Activated CD4-positive, alpha-beta T cell treated with anti-CD3 and anti-CD28 coated beads, Interleukin-2, amount 50 U/mL, for 24 hours (primary cell): Measurements from ENCODE around the gene NF1.
A peak's percentile ranks its signal among the peaks of the same experiment; 100 is the strongest.
"Not testable (repeated sequence)": the region's sequence is repeated elsewhere in the genome, so short reads cannot be mapped to it uniquely, and the experiment has no call there.

ENCODE experiments used
- DNase-seq, 2 donors: peaks; one replicate each; pipeline ENCODE4 v3.0.0-alpha.2; 2020; ENCODE audit warnings: low read depth in 1 of 2, low spot score in 1 of 2

Gene NF1

GRCh38 chr17:31321481-31321880 is 226.7 kb downstream of the NF1 start, which contains the start of gene EVI2A:
TSS of gene EVI2A (minus strand) at chr17:31321622. CDS start at chr17:31319013, 2,609 bp downstream.
- peak; percentile 29 to 82 for DNase-seq

- DNase-seq: no peak
These were observed 227.2 kb downstream of the NF1 start for GRCh38 chr17:31321966-31322365.

- no peak for DNase-seq
These were observed 228.8 kb downstream of the NF1 start for GRCh38 chr17:31323551-31323950.

DNA sequence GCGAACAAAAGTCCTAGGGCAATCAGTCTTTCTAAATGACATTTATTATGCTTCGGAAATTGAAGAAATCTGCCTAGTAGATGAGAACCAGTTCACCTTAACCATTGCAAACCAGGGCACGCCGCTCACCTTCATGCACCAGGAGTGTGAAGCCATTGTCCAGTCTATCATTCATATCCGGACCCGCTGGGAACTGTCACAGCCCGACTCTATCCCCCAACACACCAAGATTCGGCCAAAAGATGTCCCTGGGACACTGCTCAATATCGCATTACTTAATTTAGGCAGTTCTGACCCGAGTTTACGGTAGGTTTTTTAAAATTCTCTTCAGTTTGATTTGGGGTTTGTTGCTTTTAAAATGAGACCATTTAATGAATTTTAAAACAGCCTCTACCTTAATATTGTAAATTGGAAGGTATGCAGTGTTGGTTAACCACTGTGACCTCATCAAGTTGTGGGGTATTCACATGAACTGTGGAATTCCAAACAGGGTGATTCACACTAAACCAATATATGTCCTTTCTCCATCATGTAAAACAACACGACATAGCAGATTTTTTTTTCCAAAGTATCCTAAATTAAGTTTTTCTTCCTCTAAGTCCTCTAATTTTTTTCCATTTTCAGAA is 232.9 kb downstream of the NF1 start:
- no peak for DNase-seq

DNA sequence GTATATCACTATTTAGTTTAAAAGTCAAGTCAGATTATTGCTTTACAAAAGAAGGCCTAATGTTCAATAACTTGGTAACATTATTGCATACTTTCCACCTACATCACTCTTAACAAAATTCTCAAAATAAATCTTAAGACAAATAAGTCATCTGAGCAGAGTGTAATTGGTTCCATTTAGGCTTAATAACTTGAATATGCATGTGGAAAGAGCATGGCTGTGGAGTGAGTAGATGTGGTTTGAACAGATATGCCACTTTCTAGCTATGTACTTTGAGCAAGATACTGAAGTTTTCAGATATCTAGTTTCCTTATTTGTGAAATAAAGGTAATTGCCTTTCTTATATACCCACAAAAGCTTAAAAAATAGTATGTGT is 233.4 kb downstream of the NF1 start:
- no peak for DNase-seq

DNA sequence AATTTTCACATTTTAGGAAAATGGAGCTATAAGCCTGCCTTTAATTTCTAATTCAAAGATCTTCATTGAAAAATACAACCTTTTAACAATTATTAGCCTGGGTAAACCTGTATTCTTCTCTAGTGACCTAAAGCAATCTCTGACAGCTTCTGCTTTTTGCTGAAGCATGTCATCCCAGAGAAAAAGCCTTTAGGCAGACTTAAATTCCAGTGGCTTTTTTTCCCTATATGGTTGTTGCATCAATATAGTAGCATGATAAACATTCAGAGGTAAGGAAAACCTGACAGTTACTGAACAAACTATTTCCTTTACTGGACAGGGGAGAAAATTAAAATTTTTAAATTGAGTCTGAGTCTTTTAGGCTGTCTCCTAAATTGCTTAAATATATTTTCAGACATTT is 234.4 kb downstream of the NF1 start:
- DNase-seq: no peak

- no peak for DNase-seq
These were observed 245.3 kb downstream of the NF1 start for GRCh38 chr17:31339906-31340661.

DNA sequence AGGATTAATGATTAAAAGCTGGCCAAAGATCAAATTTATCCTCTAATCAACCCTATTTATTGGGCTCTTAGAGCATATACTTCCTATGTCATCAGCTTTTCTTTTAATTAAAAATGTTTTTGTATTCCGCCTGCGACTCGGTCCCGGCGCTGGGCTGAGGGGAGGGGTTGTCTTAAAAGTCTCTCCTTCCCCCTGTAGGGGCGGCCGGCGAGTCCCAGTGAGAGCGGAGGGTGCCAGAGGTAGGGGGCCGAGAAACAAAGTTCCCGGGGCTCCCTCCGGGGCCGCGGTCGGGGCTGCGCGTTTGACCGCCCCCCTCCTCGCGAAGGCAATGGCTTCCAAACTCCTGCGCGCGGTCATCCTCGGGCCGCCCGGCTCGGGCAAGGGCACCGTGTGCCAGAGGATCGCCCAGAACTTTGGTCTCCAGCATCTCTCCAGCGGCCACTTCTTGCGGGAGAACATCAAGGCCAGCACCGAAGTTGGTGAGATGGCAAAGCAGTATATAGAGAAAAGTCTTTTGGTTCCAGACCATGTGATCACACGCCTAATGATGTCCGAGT is 250.5 kb downstream of the NF1 start:
- DNase-seq: not testable (repeated sequence)

GRCh38 chr17:31349454-31349853 is 254.7 kb downstream of the NF1 start:
- DNase-seq: no peak

- DNase-seq: no peak
These were observed 261.2 kb downstream of the NF1 start for GRCh38 chr17:31355935-31356334.

DNA sequence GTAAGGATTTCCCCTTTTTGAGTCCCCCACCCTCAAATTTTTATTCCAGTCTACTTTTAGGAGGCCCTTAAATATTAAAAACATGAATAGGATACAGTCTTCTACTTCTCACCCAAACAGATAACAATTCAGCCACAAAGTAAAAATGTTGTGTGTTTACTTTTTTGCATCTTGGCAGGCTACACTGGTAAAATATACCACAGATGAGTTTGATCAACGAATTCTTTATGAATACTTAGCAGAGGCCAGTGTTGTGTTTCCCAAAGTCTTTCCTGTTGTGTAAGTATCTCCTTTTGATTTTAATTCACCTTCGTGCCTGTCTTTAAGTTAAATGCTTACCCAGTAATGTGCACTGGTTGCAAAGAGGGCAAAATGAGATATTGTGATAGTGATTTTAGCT is 262.3 kb downstream of the NF1 start:
- DNase-seq: no peak

DNA sequence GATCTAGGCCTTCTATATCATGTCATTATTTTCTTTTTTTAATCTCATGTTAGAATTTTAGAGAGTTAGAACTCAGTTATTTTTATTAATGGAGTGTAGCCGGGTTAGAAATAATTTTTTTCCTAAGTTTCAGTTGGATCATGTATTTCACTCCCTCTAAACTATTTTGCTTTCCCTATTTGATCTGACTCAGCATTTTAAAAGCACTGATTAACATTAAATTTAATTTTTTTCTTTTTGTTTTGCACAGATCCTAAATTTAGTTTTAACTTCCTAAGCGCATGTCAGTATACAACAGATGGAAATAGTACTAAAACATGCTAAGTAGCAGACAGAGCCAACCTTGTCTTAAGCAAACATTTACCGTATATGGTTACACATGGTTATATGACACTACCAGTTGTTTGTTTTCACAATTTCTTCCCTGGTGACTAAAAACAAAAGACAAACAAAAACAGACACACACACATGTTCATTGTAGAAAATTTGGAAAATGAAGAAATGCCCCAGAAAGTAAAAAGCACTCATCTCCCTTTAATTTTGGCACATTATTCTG is 263.1 kb downstream of the NF1 start:
- no peak for DNase-seq

DNA sequence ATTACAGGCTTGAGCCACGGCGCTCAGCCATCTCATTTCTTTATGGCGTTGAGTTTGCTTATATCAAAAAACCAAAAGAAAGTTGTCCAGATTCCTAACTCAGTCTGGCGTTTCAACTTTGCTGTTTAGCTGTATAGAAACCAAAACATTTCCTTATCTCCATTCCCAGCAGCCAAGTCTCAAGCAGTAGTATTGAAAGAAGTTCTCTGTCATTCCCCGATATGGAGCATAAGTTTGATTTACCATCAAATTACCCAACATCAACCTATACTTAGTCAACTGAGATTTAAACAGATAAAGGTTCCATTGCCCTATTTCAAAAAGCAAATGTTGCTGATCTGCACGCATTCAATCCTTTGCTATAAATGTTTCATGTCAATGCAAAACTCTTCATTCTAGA is 269.2 kb downstream of the NF1 start:
- DNase-seq: no peak

DNA sequence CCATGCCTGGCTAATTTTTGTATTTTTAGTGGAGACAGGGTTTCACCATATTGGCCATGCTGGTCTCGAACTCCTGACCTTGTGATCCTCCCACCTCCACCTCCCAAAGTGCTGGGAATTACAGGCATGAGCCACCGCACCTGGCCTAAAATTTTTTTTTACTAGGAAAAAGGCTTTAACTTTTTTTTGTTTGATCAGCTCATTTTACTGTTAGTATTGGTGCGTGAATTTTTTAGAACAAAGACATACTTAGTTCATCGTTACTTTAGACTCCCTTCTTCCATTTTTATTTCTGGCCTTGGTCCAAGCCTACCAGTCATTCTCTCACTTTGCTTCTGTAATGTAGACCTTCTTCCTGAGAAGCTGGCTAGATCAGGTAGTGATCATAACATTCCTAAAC is 271.3 kb downstream of the NF1 start:
- DNase-seq: no peak

DNA sequence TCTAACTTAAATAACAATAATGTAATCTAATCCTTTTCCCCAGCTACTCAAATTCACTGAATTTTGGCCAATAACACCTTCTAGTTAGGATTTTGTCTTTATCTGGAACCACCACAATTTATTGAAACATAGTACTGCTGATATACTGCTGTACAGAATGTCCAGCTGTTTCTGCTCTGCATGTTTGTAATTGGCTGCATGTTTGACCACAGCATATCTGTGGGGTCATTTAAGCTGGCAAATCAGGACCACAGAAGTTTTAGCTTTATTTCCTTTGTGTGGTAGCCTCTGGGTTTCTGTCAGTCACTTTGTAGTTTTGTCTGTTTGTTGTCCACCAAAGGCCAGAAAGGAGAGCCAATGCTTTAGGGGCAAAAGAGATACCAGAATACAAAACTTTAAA is 274.5 kb downstream of the NF1 start:
- DNase-seq: no peak

DNA sequence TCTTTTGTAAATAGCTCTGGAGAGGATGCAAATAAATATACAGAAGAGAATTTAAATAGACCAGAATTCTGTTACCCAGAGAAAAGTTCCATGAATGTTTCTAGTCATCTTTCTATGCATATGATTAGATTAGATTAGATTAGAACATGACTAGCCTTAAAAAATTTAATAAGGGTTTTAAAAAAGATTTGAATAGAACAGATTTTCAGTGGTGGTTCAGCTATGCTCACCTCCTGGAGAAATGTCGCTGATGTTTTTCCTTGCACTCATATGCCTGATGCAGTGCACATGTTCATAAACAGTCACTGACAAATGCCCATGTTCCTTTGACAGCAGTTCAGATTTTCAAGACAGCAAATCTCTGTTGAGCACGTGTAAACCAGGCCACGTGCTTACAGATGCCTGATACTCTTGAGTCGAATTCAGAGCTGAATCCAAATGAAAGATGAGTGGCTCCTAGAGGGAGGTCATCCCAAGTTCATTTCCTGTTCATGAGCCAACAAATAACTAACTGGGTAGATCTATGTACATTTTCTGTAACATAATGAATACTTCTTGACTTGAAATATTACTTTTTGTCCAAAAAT is 276.8 kb downstream of the NF1 start:
- no peak for DNase-seq

GRCh38 chr17:31373150-31374093 is 278.6 kb downstream of the NF1 start:
- peak in 1 of 2 donors; percentile 39 for DNase-seq

- DNase-seq: no peak
These were observed 279.3 kb downstream of the NF1 start for GRCh38 chr17:31374094-31374447.

DNA sequence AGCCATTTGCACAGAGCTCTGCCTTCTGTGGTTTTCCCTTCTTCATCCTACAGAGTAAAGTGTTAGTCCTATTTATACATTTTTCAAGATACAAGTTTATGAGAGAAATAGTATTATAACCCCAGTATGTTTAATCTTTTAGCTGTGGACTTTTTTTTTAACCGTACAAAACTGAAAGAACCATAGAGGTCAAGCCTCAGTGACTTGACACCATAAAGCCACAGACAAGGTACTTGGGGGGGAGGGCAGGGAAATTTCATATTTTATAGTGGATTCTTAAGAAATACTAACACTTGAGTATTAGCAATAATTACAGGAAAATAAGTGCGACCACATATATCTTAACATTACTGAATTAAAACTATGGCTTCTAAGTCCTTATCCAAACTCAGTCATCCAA is 279.7 kb downstream of the NF1 start:
- no peak for DNase-seq

DNA sequence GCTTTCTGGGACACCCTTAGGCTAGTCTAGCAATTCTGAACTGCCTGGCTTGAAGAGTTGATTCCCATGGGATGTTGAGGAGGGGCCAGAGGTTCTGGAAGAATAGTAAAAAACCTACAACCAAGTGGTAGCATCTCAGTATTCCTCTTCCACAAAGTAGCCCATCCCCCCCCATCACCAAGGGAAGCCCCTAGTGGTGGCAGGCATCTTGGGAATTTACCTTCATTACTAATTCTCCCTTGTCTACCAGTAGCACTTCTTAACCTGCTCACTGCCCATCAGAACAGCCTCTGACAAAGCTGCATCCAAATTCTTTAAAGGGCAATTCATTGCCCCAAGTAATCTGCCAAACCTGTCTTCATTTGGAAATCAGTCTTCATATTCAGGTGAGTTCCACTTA is 283.9 kb downstream of the NF1 start:
- no peak for DNase-seq
